ENCODE results near the gene UQCC2.

Gene UQCC2

GRCh38 chr6:33705268-33705885, 6.1 kb downstream of the UQCC2 start:
- no peak for DNase-seq (ENCODE audit: extremely low read depth, low read depth)

GRCh38 chr6:33704215-33705066, 7.1 kb downstream of the UQCC2 start:
- no peak for DNase-seq (ENCODE audit: extremely low read depth, low read depth)
- TF ChIP-seq CTCF (IDR thresholded peaks at IDR 0.05; ENCODE audit: low read depth, low read length), result no peak

More at GRCh38 chr6:33705268-33705885, 6.1 kb downstream of the UQCC2 start:
- no peak for TF ChIP-seq CTCF (IDR thresholded peaks at IDR 0.05; ENCODE audit: low read depth, low read length)

- no peak for DNase-seq (ENCODE audit: extremely low read depth, low read depth)
- TF ChIP-seq CTCF (IDR thresholded peaks at IDR 0.05; ENCODE audit: low read depth, low read length), result peak; percentile 73
Measured at GRCh38 chr6:33702345-33702977, 9.0 kb downstream of the UQCC2 start.

- no peak for DNase-seq (ENCODE audit: extremely low read depth, low read depth)
- TF ChIP-seq CTCF (IDR thresholded peaks at IDR 0.05; ENCODE audit: low read depth, low read length), result peak; percentile 80
Measured at GRCh38 chr6:33700391-33701050, 11.0 kb downstream of the UQCC2 start.

GRCh38 chr6:33699739-33700138, 11.8 kb downstream of the UQCC2 start:
- DNase-seq (ENCODE audit: extremely low read depth, low read depth), result no peak
- TF ChIP-seq CTCF (IDR thresholded peaks at IDR 0.05; ENCODE audit: low read depth, low read length), result no peak

GRCh38 chr6:33699131-33699530, 12.4 kb downstream of the UQCC2 start:
- no peak for TF ChIP-seq CTCF (IDR thresholded peaks at IDR 0.05; ENCODE audit: low read depth, low read length)
- no peak for DNase-seq (ENCODE audit: extremely low read depth, low read depth)
